H1 (cell line): ENCODE measurements around the gene CLIC3. TPM values are rescaled to one million over a fixed set of nuclear protein-coding genes. Genes with fewer than 3 reads are reported as not detected.

Experiments used
- CTCF ChIA-PET: fragments of 300-600 bp; sonication (Branson Sonifier 250); formaldehyde crosslinking; loops from one replicate; lab custom pipeline; 2021; ENCODE audit not compliant: partially characterized antibody; lab: Charles Lee
- POLR2A ChIA-PET: fragments of 300-600 bp; sonication (Branson Sonifier 250); formaldehyde crosslinking; loops from one replicate; lab custom pipeline; 2021; ENCODE audit warnings: inconsistent platforms; ENCODE audit not compliant: partially characterized antibody; lab: Charles Lee
- DNase-seq, 2 experiments: peaks; one replicate each; pipeline versions ENCODE4 v3.0.0 to v3.0.0-alpha.2; 2010 to 2022; ENCODE audit warnings: low spot score in 2 of 2, low read depth in 1 of 2, mixed read lengths in 1 of 2
- FAIRE-seq: peaks from 2 replicates; lab custom pipeline; 2011; peaks lifted over from hg19 to GRCh38; lab: Jason Lieb, UNC
- H2AFZ ChIP-seq: 2 replicates; pipeline ENCODE4 v1.8.1; 2012; ENCODE audit warnings: low read length, inconsistent platforms
- H2AK5ac ChIP-seq: 2 replicates; pipeline ENCODE4 v1.6.1; 2013; ENCODE audit warnings: low read depth, low read length
- H2BK120ac ChIP-seq: replicated peaks from 2 replicates; pipeline ENCODE3; 2013; ENCODE audit warnings: low read depth, low read length, inconsistent platforms
- H2BK12ac ChIP-seq: 2 replicates; pipeline ENCODE4 v1.6.1; 2013; ENCODE audit warnings: low read depth, low read length
- H2BK15ac ChIP-seq: 2 replicates; pipeline ENCODE4 v1.6.1; 2013; ENCODE audit warnings: low read length
- H2BK20ac ChIP-seq: 2 replicates; pipeline ENCODE4 v1.6.1; 2013; ENCODE audit warnings: low read length
- H2BK5ac ChIP-seq: 2 replicates; pipeline ENCODE4 v1.6.1; 2013; ENCODE audit warnings: low read depth, low read length
- H3K14ac ChIP-seq: 2 replicates; pipeline ENCODE4 v1.6.1; 2013; ENCODE audit warnings: inconsistent platforms; ENCODE audit not compliant: insufficient read length
- H3K18ac ChIP-seq: 2 replicates; pipeline ENCODE4 v1.6.1; 2013; ENCODE audit warnings: low read length; ENCODE audit errors: extremely low read depth
- H3K23ac ChIP-seq: 2 replicates; pipeline ENCODE4 v1.6.1; 2013; ENCODE audit warnings: inconsistent platforms; ENCODE audit not compliant: insufficient read length
- H3K23me2 ChIP-seq: 2 replicates; pipeline ENCODE4 v1.6.1; 2013; ENCODE audit warnings: low read depth, low read length
- H3K27ac ChIP-seq: 2 replicates; pipeline ENCODE4 v1.6.1; 2011; ENCODE audit warnings: low read depth, low read length, inconsistent platforms
- H3K27me3 ChIP-seq, 4 experiments: replicated peaks in 1 of 4; 1 replicate in 1 of 4; 2 replicates in 3 of 4; pipeline versions ENCODE4 v1.6.1 to v1.8.1; 2011 to 2013; ENCODE audit warnings: low read length in 3 of 4, mild to moderate bottlenecking in 3 of 4, inconsistent platforms in 2 of 4, mixed read lengths in 2 of 4, moderate library complexity in 1 of 4; ENCODE audit not compliant: control insufficient read depth in 3 of 4, insufficient read depth in 3 of 4; ENCODE audit errors: extremely low read depth in 1 of 4
- H3K36me3 ChIP-seq, 4 experiments: 2 replicates each; pipeline versions ENCODE4 v1.6.1 to v1.8.1; 2011 to 2013; ENCODE audit warnings: mild to moderate bottlenecking in 4 of 4, low read length in 3 of 4, moderate library complexity in 2 of 4, control low read depth in 1 of 4, inconsistent platforms in 1 of 4; ENCODE audit not compliant: insufficient read depth in 4 of 4, control insufficient read depth in 2 of 4
- H3K4ac ChIP-seq: replicated peaks from 2 replicates; pipeline ENCODE3; 2013; ENCODE audit warnings: low read length, low read depth, mixed read lengths, inconsistent platforms; ENCODE audit not compliant: insufficient read length
- H3K4me1 ChIP-seq, 4 experiments: replicated peaks in 1 of 4; 1 replicate in 1 of 4; 2 replicates in 3 of 4; pipeline versions ENCODE4 v1.6.1 to v1.8.1; 2011 to 2013; ENCODE audit warnings: low read length in 3 of 4, inconsistent platforms in 2 of 4, mixed read lengths in 1 of 4; ENCODE audit not compliant: insufficient read depth in 4 of 4, control insufficient read depth in 3 of 4
- H3K4me2 ChIP-seq, 2 experiments: 2 replicates each; pipeline versions ENCODE4 v1.6.1 to v1.8.1; 2011 to 2013; ENCODE audit warnings: low read depth in 2 of 2, low read length in 2 of 2, control low read depth in 1 of 2, inconsistent platforms in 1 of 2, mild to moderate bottlenecking in 1 of 2; ENCODE audit not compliant: insufficient read depth in 1 of 2
- H3K4me3 ChIP-seq, 4 experiments: fragments of 200-600, 300-600 bp in 1 of 4; sonication (generic), shearing (Covaris generic), sonication (Bioruptor Twin) in 1 of 4; 2 replicates each; pipeline versions ENCODE4 v1.5.1 to v1.8.1; 2011 to 2016; ENCODE audit warnings: low read length in 4 of 4, low read depth in 3 of 4, control low read depth in 2 of 4, inconsistent platforms in 2 of 4, mild to moderate bottlenecking in 2 of 4, mixed read lengths in 1 of 4, moderate library complexity in 1 of 4; ENCODE audit not compliant: insufficient read depth in 2 of 4; ENCODE audit errors: extremely low read depth in 1 of 4
- H3K56ac ChIP-seq: replicated peaks from 2 replicates; pipeline ENCODE3; 2013; ENCODE audit warnings: low read depth, mild to moderate bottlenecking, mixed read lengths, low read length, inconsistent platforms; ENCODE audit not compliant: insufficient read length
- H3K79me1 ChIP-seq: 2 replicates; pipeline ENCODE4 v1.6.1; 2013; ENCODE audit warnings: low read depth, low read length, control low read depth
- H3K79me2 ChIP-seq, 2 experiments: 2 replicates each; pipeline versions ENCODE4 v1.6.1 to v1.8.1; 2012 to 2013; ENCODE audit warnings: low read length in 2 of 2, mild to moderate bottlenecking in 2 of 2, inconsistent platforms in 1 of 2; ENCODE audit not compliant: insufficient read depth in 2 of 2, control insufficient read depth in 1 of 2
- H3K9ac ChIP-seq, 4 experiments: replicated peaks in 1 of 4; 1 replicate in 1 of 4; 2 replicates in 3 of 4; pipeline versions ENCODE4 v1.6.1 to v1.8.1; 2011 to 2013; ENCODE audit warnings: low read depth in 3 of 4, low read length in 3 of 4, control low read depth in 2 of 4, mild to moderate bottlenecking in 2 of 4, moderate library complexity in 2 of 4, inconsistent platforms in 1 of 4; ENCODE audit errors: extremely low read depth in 1 of 4
- H3K9me3 ChIP-seq, 2 experiments: 2 replicates each; pipeline versions ENCODE4 v1.6.1 to v1.8.1; 2012 to 2013; ENCODE audit warnings: mild to moderate bottlenecking in 2 of 2, moderate library complexity in 2 of 2, control low read depth in 1 of 2, inconsistent platforms in 1 of 2, low read depth in 1 of 2, low read length in 1 of 2, mixed read lengths in 1 of 2; ENCODE audit not compliant: insufficient read depth in 2 of 2
- H4K20me1 ChIP-seq, 2 experiments: replicated peaks in 1 of 2; 2 replicates each; pipeline versions ENCODE3 to v1.8.1; 2011 to 2013; ENCODE audit warnings: inconsistent platforms in 2 of 2, low read length in 2 of 2, mild to moderate bottlenecking in 1 of 2; ENCODE audit not compliant: insufficient read depth in 2 of 2, control insufficient read depth in 1 of 2
- H4K5ac ChIP-seq: 2 replicates; pipeline ENCODE4 v1.6.1; 2013; ENCODE audit warnings: low read length, low read depth, mixed read lengths, inconsistent platforms; ENCODE audit not compliant: insufficient read length
- H4K8ac ChIP-seq: 2 replicates; pipeline ENCODE4 v1.8.0; 2013; ENCODE audit warnings: mild to moderate bottlenecking, moderate library complexity, low read length, inconsistent platforms; ENCODE audit not compliant: insufficient read depth; ENCODE audit errors: extremely low read depth
- H4K91ac ChIP-seq: replicated peaks from 2 replicates; pipeline ENCODE3; 2013; ENCODE audit warnings: low read length, mixed read lengths, inconsistent platforms; ENCODE audit not compliant: insufficient read length
- ASH2L ChIP-seq: fragments of 200-600, 300-600 bp; sonication (generic); IDR thresholded peaks from one replicate; pipeline ENCODE4 v1.7.1; 2017; ENCODE audit warnings: low read length
- EZH2 ChIP-seq: fragments of 200-600 bp; sonication (generic); IDR thresholded peaks from 2 replicates; pipeline ENCODE4 v1.7.1; 2012; ENCODE audit warnings: low read depth, mild to moderate bottlenecking, moderate library complexity, low read length, inconsistent platforms; ENCODE audit not compliant: severe bottlenecking
- HDAC2 ChIP-seq, 2 experiments: fragments of 300-600 bp in 1 of 2; sonication (generic) in 1 of 2; IDR thresholded peaks; 2 replicates each; pipeline ENCODE4 v1.6.1; 2011 to 2012; ENCODE audit warnings: low read depth in 2 of 2, low read length in 2 of 2, mild to moderate bottlenecking in 2 of 2, moderate library complexity in 2 of 2, borderline replicate concordance in 1 of 2, inconsistent platforms in 1 of 2
- JUND ChIP-seq: IDR thresholded peaks from 2 replicates; pipeline ENCODE4 v1.6.1; 2011; ENCODE audit warnings: mild to moderate bottlenecking, improper control_type of control experiment, low read length
- POLR2AphosphoS5 ChIP-seq: IDR thresholded peaks from 2 replicates; pipeline ENCODE4 v1.6.1; 2011; ENCODE audit warnings: low read depth, low read length
- SIX5 ChIP-seq: IDR thresholded peaks from 2 replicates; pipeline ENCODE4 v1.6.1; 2011; ENCODE audit warnings: mild to moderate bottlenecking, low read depth, low read length
- WGBS, 2 experiments: shearing (Covaris generic) in 1 of 2; methylation state at CpG; one replicate each; pipeline versions ENCODE4 v1.1.6 to v1.1.7; 2013 to 2015; ENCODE audit warnings: low lambda C conversion rate in 2 of 2, mixed read lengths in 2 of 2, inconsistent platforms in 1 of 2, low coverage in 1 of 2, missing lambda C conversion rate in 1 of 2; ENCODE audit not compliant: insufficient replicate concordance in 2 of 2, insufficient coverage in 1 of 2, insufficient read length in 1 of 2; ENCODE audit errors: extremely low coverage in 1 of 2, missing lambda C conversion rate in 1 of 2; 5-methylcytosine and 5-hydroxymethylcytosine counted together
- polyA plus RNA-seq, 7 experiments: library from polyadenylated mRNA; depleted of rRNA in 3 of 7; stranded (reverse) in 5 of 7; unstranded in 2 of 7; fragments of >200 nt in 5 of 7; fragments of 200-250 nt in 2 of 7; gene quantifications; 1 replicate in 5 of 7; 2 replicates in 1 of 7; 4 replicates in 1 of 7; pipeline versions ENCODE4 v1.2.1 to v1.2.3, GENCODE V29; 2011 to 2013; ENCODE audit warnings: missing spikeins in 2 of 7, mixed read lengths in 2 of 7
- total RNA-seq: library from RNA; stranded (reverse); fragmentation: NEBNext Ultra II Directional; extraction: Animal tissue kit (Norgen Biotek cat#: 25700); gene quantifications from 2 replicates; pipeline ENCODE4 v1.2.1, GENCODE V29; 2021

The CLIC3 gene
- total and polyA plus RNA-seq, 2 of the 8 experiments (the other 6 are each of a cell fraction or from before 2014, with no cell fraction given), result 0.12 TPM; not detected in 1

DNA sequence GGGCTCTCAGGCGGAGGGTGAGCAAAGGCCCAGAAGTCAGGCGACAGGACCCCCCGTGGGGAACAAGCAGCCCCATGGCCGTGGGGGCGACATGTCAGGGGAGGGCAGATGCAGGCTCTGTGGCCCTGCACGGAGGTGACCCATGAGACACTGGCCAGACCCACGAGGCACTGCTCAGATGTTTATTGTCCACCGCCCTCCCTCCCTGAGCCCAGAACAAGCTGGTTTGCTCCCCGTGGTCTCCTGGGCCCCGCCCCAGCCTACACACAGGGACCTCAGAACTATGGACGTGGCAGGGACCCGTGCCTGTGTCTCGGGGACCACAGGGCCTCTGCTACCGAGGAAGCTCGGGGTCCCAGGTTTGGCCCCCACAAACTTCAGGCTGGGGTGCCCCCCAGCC, 33.6 kb upstream of the CLIC3 start:
- H3K79me1 ChIP-seq, result no peaks in the 10 kb centered on the region
- no peak overlapping the region for H3K4ac ChIP-seq
- H2AK5ac ChIP-seq, result no peak overlapping the region
- H3K9ac ChIP-seq, result no peak overlapping the region
- peaks cover 4% of the 10 kb centered on the region; the same call in 1 of the 2 replicates for H3K23me2 ChIP-seq
- 83% methylated on average over 15 of the region's 15 CpGs; no CpG with 5 or more reads in 1 of the 2 experiments for WGBS, 2 experiments
- H3K27ac ChIP-seq, result no peak overlapping the region
- no peak overlapping the region for H2BK5ac ChIP-seq
- no peaks in the 10 kb centered on the region for H3K36me3 ChIP-seq
- no peaks in the 10 kb centered on the region for H3K79me2 ChIP-seq
- no peak overlapping the region for H3K4me2 ChIP-seq
- H3K4me3 ChIP-seq, result no peak overlapping the region
- no peaks in the 10 kb centered on the region for H3K9me3 ChIP-seq
- H4K5ac ChIP-seq, result no peak overlapping the region
- H3K14ac ChIP-seq, result no peak overlapping the region
- no peak overlapping the region for H3K23ac ChIP-seq
- H3K27me3 ChIP-seq, result peaks cover 1 to 27% (median 15%) of the 10 kb centered on the region in 4 experiments; a peak in 6 of 7 replicates
- POLR2A ChIA-PET, result interaction anchor here (1.0 to 1.9 kb wide), 5 partner anchors 14 to 212 kb away, joined by 3 to 6 read pairs (median 4); no protein-coding TSS in a partner anchor
- peaks cover 0 to 11% (median 2%) of the 10 kb centered on the region in 4 experiments; a peak in 5 of 7 replicates for H3K4me1 ChIP-seq
- H4K8ac ChIP-seq, result no peak overlapping the region
- no peak overlapping the region for H3K18ac ChIP-seq
- no peak overlapping the region for H2AFZ ChIP-seq
- FAIRE-seq (no peak), DNase-seq (no peak)
- no peak overlapping the region for H2BK12ac ChIP-seq
- H4K20me1 ChIP-seq, result no peaks in the 10 kb centered on the region
- CTCF ChIA-PET, result interaction anchor here (0.6 to 8.5 kb wide), 73 partner anchors 8 to 1039 kb away, joined by 3 to 110 read pairs (median 6); partner anchors contain the start of genes AJM1, C8G, CLIC3 and GRIN1
- TF ChIP-seq HDAC2 (IDR thresholded peaks at IDR 0.05; ENCODE audit: borderline replicate concordance in 1 of 2, low read depth in 2 of 2, low read length in 2 of 2), result no peak
- TF ChIP-seq EZH2, result peak; percentile 4
- TF ChIP-seq SIX5, result no peak
- no peak for TF ChIP-seq POLR2AphosphoS5
- no peak for TF ChIP-seq ASH2L
- no peak for TF ChIP-seq JUND
- no peak overlapping the region for H2BK20ac ChIP-seq
- no peak overlapping the region for H3K56ac ChIP-seq
- H2BK15ac ChIP-seq, result no peak overlapping the region
- H4K91ac ChIP-seq, result no peak overlapping the region
- no peak overlapping the region for H2BK120ac ChIP-seq
